ENCODE results near the gene EBLN1.
"Not testable (repeated sequence)": the region's sequence is repeated elsewhere in the genome, so short reads cannot be mapped to it uniquely, and the experiment has no call there.

The EBLN1 gene

GRCh38 chr10:22228167-22228938 lies 10.5 kb upstream of the EBLN1 start:
- DNase-seq (ENCODE audit: low read depth), result no peak

- DNase-seq (ENCODE audit: low read depth), result no peak
Measured at GRCh38 chr10:22226599-22226998, 8.8 kb upstream of the EBLN1 start.

- no peak for DNase-seq (ENCODE audit: low read depth)
Measured at GRCh38 chr10:22222236-22223190, 4.7 kb upstream of the EBLN1 start.

- no peak for DNase-seq (ENCODE audit: low read depth)
Measured at GRCh38 chr10:22219308-22219707, 1.5 kb upstream of the EBLN1 start.

- DNase-seq (ENCODE audit: low read depth), result no peak
Measured at GRCh38 chr10:22218448-22218847, 633 bp upstream of the EBLN1 start.

GRCh38 chr10:22217084-22217483 lies 731 bp downstream of the EBLN1 start:
- DNase-seq (ENCODE audit: low read depth), result not testable (repeated sequence)

- no peak for DNase-seq (ENCODE audit: low read depth)
Measured at GRCh38 chr10:22210267-22210666, 7.5 kb downstream of the EBLN1 start.

DNA sequence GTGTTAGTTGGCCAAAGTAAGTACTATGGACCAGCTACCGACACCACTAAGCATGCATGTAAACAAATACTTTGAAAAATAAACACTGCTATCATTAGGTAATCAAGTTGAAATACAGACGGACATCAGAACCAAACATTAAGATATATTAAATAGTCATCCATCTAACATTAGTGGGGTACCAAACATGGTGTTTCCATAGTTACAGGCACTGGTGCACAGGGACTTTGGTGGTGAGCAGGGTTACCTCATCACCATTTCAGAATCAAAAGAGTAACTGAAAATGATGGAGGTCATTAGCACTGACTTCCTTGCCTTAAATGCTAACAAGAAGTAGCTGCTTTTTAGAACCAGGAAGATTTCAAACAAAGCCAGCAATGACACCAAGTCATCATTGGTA lies 23.9 kb downstream of the EBLN1 start:
- no peak for DNase-seq (ENCODE audit: low read depth)

GRCh38 chr10:22185586-22185985 lies 32.2 kb downstream of the EBLN1 start:
- DNase-seq (ENCODE audit: low read depth), result no peak

- no peak for DNase-seq (ENCODE audit: low read depth)
Measured at GRCh38 chr10:22183771-22184461, 33.9 kb downstream of the EBLN1 start.

- no peak for DNase-seq (ENCODE audit: low read depth)
Measured at GRCh38 chr10:22180724-22181123, 37.1 kb downstream of the EBLN1 start.

- no peak for DNase-seq (ENCODE audit: low read depth)
Measured at GRCh38 chr10:22174442-22174841, 43.4 kb downstream of the EBLN1 start.

GRCh38 chr10:22171131-22171530 lies 46.7 kb downstream of the EBLN1 start:
- DNase-seq (ENCODE audit: low read depth), result no peak

- no peak for DNase-seq (ENCODE audit: low read depth)
Measured at GRCh38 chr10:22170582-22170981, 47.2 kb downstream of the EBLN1 start.

- DNase-seq (ENCODE audit: low read depth), result no peak
Measured at GRCh38 chr10:22159979-22160378, 57.8 kb downstream of the EBLN1 start.

DNA sequence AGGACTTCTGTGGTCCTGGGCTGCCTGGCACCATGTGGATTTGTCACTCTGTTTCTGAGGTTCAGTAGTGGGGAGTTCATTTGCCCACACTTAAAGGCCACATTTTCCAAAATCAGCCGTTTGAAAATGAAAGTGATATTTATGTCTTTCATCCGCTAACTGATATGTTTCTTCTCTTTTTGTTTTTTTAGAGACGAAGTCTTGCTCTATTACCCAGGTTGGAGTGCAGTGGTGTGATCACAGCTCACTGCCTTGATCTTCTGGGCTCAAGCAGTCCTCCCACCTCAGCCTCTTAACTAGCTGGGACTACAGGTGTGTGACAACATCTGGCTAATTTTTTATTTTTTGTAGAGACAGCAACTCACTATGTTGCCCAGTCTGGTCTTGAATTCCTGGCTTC lies 58.6 kb downstream of the EBLN1 start:
- DNase-seq (ENCODE audit: low read depth), result no peak
